ENCODE results near the gene PTTG2. TPM values are rescaled to one million over a fixed set of nuclear protein-coding genes. Genes with fewer than 3 reads are reported as not detected.
A peak's percentile ranks its signal among the peaks of the same experiment; 100 is the strongest.
"Not testable (repeated sequence)": the region's sequence is repeated elsewhere in the genome, so short reads cannot be mapped to it uniquely, and the experiment has no call there.

The PTTG2 gene
- polyA plus RNA-seq, 4 donors, result 0.09 TPM; not detected in 3

GRCh38 chr4:37964734-37965457 lies 4.7 kb downstream of the PTTG2 start:
- no peaks in the 10 kb centered on the region for H3K36me3 ChIP-seq (ENCODE audit: control insufficient read depth in 3 of 3, insufficient read depth in 2 of 3, low read depth in 1 of 3, low read length in 3 of 3)

GRCh38 chr4:37966044-37966443 lies 5.8 kb downstream of the PTTG2 start:
- WGBS, 3 donors, result 81 to 88% (median 84%) methylated on average over 3 of the region's 3 CpGs
- H3K4me1 ChIP-seq (ENCODE audit: control insufficient read depth in 3 of 3, insufficient read depth in 2 of 3, low read depth in 1 of 3, low read length in 2 of 3), result peaks cover 0 to 8% (median 3%) of the 10 kb centered on the region in 3 donors
- H3K4me3 ChIP-seq (ENCODE audit: low read depth in 1 of 3, low read length in 3 of 3), result no peak overlapping the region
- H3K27me3 ChIP-seq (ENCODE audit: control insufficient read depth in 3 of 3, insufficient read depth in 3 of 3, low read length in 3 of 3), result no peaks in the 10 kb centered on the region
- DNase-seq, result no peak
- peaks cover 0 to 8% of the 10 kb centered on the region in 2 donors for H3K9me3 ChIP-seq (ENCODE audit: control insufficient read depth in 2 of 2, insufficient read depth in 1 of 2, low read depth in 1 of 2, low read length in 1 of 2)
- no peak for FAIRE-seq
- no peaks in the 10 kb centered on the region for H3K36me3 ChIP-seq (ENCODE audit: control insufficient read depth in 3 of 3, insufficient read depth in 2 of 3, low read depth in 1 of 3, low read length in 3 of 3)
- no peak overlapping the region for H3K27ac ChIP-seq (ENCODE audit: low read depth in 1 of 3, low read length in 2 of 3)

More at GRCh38 chr4:37964734-37965457, 4.7 kb downstream of the PTTG2 start:
- Histone ChIP-seq H3K9me3 (ENCODE audit: control insufficient read depth in 2 of 2, insufficient read depth in 1 of 2, low read depth in 1 of 2, low read length in 1 of 2) (no peaks in the 10 kb centered on the region), H3K27me3 (ENCODE audit: control insufficient read depth in 3 of 3, insufficient read depth in 3 of 3, low read length in 3 of 3) (no peaks in the 10 kb centered on the region), H3K4me3 (ENCODE audit: low read depth in 1 of 3, low read length in 3 of 3) (no peak overlapping the region), H3K4me1 (ENCODE audit: control insufficient read depth in 3 of 3, insufficient read depth in 2 of 3, low read depth in 1 of 3, low read length in 2 of 3) (peaks cover 0 to 4% (median 3%) of the 10 kb centered on the region in 3 donors), H3K27ac (ENCODE audit: low read depth in 1 of 3, low read length in 2 of 3) (no peak overlapping the region)
- no peak for DNase-seq
- WGBS, 3 donors, result 85 to 89% (median 87%) methylated on average over 4 of the region's 4 CpGs
- FAIRE-seq, result no peak

- FAIRE-seq, result no peak
- Histone ChIP-seq H3K9me3 (ENCODE audit: control insufficient read depth in 2 of 2, insufficient read depth in 1 of 2, low read depth in 1 of 2, low read length in 1 of 2) (peaks cover 0 to 10% of the 10 kb centered on the region in 2 donors), H3K27ac (ENCODE audit: low read depth in 1 of 3, low read length in 2 of 3) (no peak overlapping the region)
These were observed 7.5 kb downstream of the PTTG2 start for GRCh38 chr4:37967736-37968135.

GRCh38 chr4:37968747-37969146 lies 8.5 kb downstream of the PTTG2 start:
- Histone ChIP-seq H3K4me1 (ENCODE audit: control insufficient read depth in 3 of 3, insufficient read depth in 2 of 3, low read depth in 1 of 3, low read length in 2 of 3) (peaks cover 0 to 8% (median 3%) of the 10 kb centered on the region in 3 donors), H3K27me3 (ENCODE audit: control insufficient read depth in 3 of 3, insufficient read depth in 3 of 3, low read length in 3 of 3) (no peaks in the 10 kb centered on the region), H3K9me3 (ENCODE audit: control insufficient read depth in 2 of 2, insufficient read depth in 1 of 2, low read depth in 1 of 2, low read length in 1 of 2) (peaks cover 0 to 10% of the 10 kb centered on the region in 2 donors), H3K4me3 (ENCODE audit: low read depth in 1 of 3, low read length in 3 of 3) (no peak overlapping the region), H3K36me3 (ENCODE audit: control insufficient read depth in 3 of 3, insufficient read depth in 2 of 3, low read depth in 1 of 3, low read length in 3 of 3) (no peaks in the 10 kb centered on the region), H3K27ac (ENCODE audit: low read depth in 1 of 3, low read length in 2 of 3) (no peak overlapping the region)
- WGBS, 3 donors, result 78 to 93% (median 84%) methylated on average over 3 of the region's 3 CpGs
- FAIRE-seq (no peak), DNase-seq (no peak)

More at GRCh38 chr4:37967736-37968135, 7.5 kb downstream of the PTTG2 start:
- Histone ChIP-seq H3K27me3 (ENCODE audit: control insufficient read depth in 3 of 3, insufficient read depth in 3 of 3, low read length in 3 of 3) (no peaks in the 10 kb centered on the region), H3K4me1 (ENCODE audit: control insufficient read depth in 3 of 3, insufficient read depth in 2 of 3, low read depth in 1 of 3, low read length in 2 of 3) (peaks cover 0 to 8% (median 3%) of the 10 kb centered on the region in 3 donors), H3K4me3 (ENCODE audit: low read depth in 1 of 3, low read length in 3 of 3) (no peak overlapping the region), H3K36me3 (ENCODE audit: control insufficient read depth in 3 of 3, insufficient read depth in 2 of 3, low read depth in 1 of 3, low read length in 3 of 3) (no peaks in the 10 kb centered on the region)
- no peak for DNase-seq
- 50 to 67% (median 61%) methylated on average over 5 of the region's 5 CpGs for WGBS, 3 donors

- peaks cover 0 to 8% (median 0%) of the 10 kb centered on the region in 3 donors for H3K4me1 ChIP-seq (ENCODE audit: control insufficient read depth in 3 of 3, insufficient read depth in 2 of 3, low read depth in 1 of 3, low read length in 2 of 3)
- 43 to 55% (median 50%) methylated on average over 1 of the region's 1 CpG for WGBS, 3 donors
- no peaks in the 10 kb centered on the region for H3K27me3 ChIP-seq (ENCODE audit: control insufficient read depth in 3 of 3, insufficient read depth in 3 of 3, low read length in 3 of 3)
- H3K27ac ChIP-seq (ENCODE audit: low read depth in 1 of 3, low read length in 2 of 3), result peak overlapping the region in 1 of 3 donors; percentile 70
- peaks cover 0 to 10% of the 10 kb centered on the region in 2 donors for H3K9me3 ChIP-seq (ENCODE audit: control insufficient read depth in 2 of 2, insufficient read depth in 1 of 2, low read depth in 1 of 2, low read length in 1 of 2)
- DNase-seq (peak; percentile 32 to 76), FAIRE-seq (no peak)
- no peaks in the 10 kb centered on the region for H3K36me3 ChIP-seq (ENCODE audit: control insufficient read depth in 3 of 3, insufficient read depth in 2 of 3, low read depth in 1 of 3, low read length in 3 of 3)
- H3K4me3 ChIP-seq (ENCODE audit: low read depth in 1 of 3, low read length in 3 of 3), result no peak overlapping the region
These were observed 10.5 kb downstream of the PTTG2 start for GRCh38 chr4:37970702-37971101.

DNA sequence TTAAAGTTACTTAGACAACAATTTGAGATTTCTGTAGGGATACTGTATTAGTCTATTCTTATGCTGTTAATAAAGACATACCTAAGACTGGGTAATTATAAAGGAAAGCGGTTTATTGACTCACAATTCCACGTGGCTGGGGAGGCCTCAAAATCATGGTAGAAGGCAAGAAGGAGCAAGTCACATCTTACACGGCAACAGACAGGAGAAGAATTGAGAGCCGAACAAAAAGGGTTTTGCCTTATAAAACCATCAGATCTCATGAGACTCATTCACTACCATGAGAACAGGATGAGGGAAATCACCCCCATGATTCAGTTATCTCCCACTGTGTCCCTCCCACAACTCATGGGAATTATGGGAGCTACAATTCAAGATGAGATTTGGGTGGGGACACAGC lies 11.0 kb downstream of the PTTG2 start:
- H3K27ac ChIP-seq (ENCODE audit: low read depth in 1 of 3, low read length in 2 of 3), result peak overlapping the region in 1 of 3 donors; percentile 39
- H3K4me3 ChIP-seq (ENCODE audit: low read depth in 1 of 3, low read length in 3 of 3), result no peak overlapping the region
- H3K27me3 ChIP-seq (ENCODE audit: control insufficient read depth in 3 of 3, insufficient read depth in 3 of 3, low read length in 3 of 3), result no peaks in the 10 kb centered on the region
- FAIRE-seq (no peak), DNase-seq (no peak)
- no peaks in the 10 kb centered on the region for H3K36me3 ChIP-seq (ENCODE audit: control insufficient read depth in 3 of 3, insufficient read depth in 2 of 3, low read depth in 1 of 3, low read length in 3 of 3)
- H3K4me1 ChIP-seq (ENCODE audit: control insufficient read depth in 3 of 3, insufficient read depth in 2 of 3, low read depth in 1 of 3, low read length in 2 of 3), result peaks cover 0 to 13% (median 2%) of the 10 kb centered on the region in 3 donors
- WGBS, 3 donors, result 86 to 92% (median 88%) methylated on average over 4 of the region's 4 CpGs
- H3K9me3 ChIP-seq (ENCODE audit: control insufficient read depth in 2 of 2, insufficient read depth in 1 of 2, low read depth in 1 of 2, low read length in 1 of 2), result peaks cover 0 to 10% of the 10 kb centered on the region in 2 donors

DNA sequence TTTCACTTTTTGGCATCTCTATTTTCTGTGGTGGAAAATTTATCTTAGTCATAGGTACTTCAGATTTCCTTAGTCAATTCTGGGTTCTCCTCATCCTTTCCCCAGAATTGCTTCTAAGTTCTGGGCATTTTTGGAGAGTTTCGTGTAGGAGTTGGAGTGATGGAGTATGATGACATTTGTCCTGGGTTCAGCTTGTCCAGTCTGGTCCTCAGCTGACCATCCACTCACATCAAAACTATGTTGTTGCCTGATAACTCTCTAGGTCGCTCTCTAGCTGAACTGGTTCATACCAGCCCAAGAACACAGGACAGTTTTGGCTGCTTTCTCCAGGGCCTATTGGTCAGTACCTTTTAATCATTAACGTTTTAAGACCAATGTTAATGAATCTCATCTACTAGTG lies 13.2 kb downstream of the PTTG2 start:
- no peak overlapping the region for H3K4me3 ChIP-seq (ENCODE audit: low read depth in 1 of 3, low read length in 3 of 3)
- H3K4me1 ChIP-seq (ENCODE audit: control insufficient read depth in 3 of 3, insufficient read depth in 2 of 3, low read depth in 1 of 3, low read length in 2 of 3), result peaks cover 0 to 13% (median 2%) of the 10 kb centered on the region in 3 donors
- H3K9me3 ChIP-seq (ENCODE audit: control insufficient read depth in 2 of 2, insufficient read depth in 1 of 2, low read depth in 1 of 2, low read length in 1 of 2), result peaks cover 0 to 10% of the 10 kb centered on the region in 2 donors
- H3K36me3 ChIP-seq (ENCODE audit: control insufficient read depth in 3 of 3, insufficient read depth in 2 of 3, low read depth in 1 of 3, low read length in 3 of 3), result no peaks in the 10 kb centered on the region
- H3K27me3 ChIP-seq (ENCODE audit: control insufficient read depth in 3 of 3, insufficient read depth in 3 of 3, low read length in 3 of 3), result no peaks in the 10 kb centered on the region
- DNase-seq (no peak), FAIRE-seq (no peak)
- H3K27ac ChIP-seq (ENCODE audit: low read depth in 1 of 3, low read length in 2 of 3), result no peak overlapping the region
- WGBS, 3 donors, result 64 to 90% (median 81%) methylated on average over 3 of the region's 3 CpGs

DNA sequence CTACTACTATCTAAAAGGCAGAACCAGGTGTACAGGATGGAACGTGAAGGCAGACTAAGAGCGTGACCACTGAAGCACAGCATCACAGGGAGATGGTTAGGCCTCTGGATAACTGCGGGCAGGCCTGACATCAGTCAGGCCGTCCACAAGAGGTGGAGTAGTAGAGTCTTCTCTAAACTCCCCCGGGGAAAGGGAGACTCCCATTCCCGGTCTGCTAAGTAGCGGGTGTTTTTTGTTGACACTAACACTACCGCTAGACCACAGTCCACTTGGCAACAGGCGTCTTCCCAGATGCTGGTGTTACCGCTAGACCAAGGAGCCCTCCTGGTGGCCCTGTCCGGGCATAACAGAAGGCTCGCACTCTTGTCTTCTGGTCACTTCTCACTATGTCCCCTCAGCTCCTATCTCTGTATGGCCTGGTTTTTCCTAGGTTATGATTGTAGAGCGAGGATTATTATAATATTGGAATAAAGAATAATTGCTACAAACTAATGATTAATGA lies 15.2 kb downstream of the PTTG2 start:
- not testable (repeated sequence) for H3K27me3 ChIP-seq (ENCODE audit: control insufficient read depth in 3 of 3, insufficient read depth in 3 of 3, low read length in 3 of 3); H3K9me3 ChIP-seq (ENCODE audit: control insufficient read depth in 2 of 2, insufficient read depth in 1 of 2, low read depth in 1 of 2, low read length in 1 of 2); H3K36me3 ChIP-seq (ENCODE audit: control insufficient read depth in 3 of 3, insufficient read depth in 2 of 3, low read depth in 1 of 3, low read length in 3 of 3); DNase-seq; H3K27ac ChIP-seq (ENCODE audit: low read depth in 1 of 3, low read length in 2 of 3); FAIRE-seq; H3K4me3 ChIP-seq (ENCODE audit: low read depth in 1 of 3, low read length in 3 of 3)
- 83 to 90% (median 85%) methylated on average over 12 of the region's 13 CpGs for WGBS, 3 donors
- peaks cover 0 to 27% (median 2%) of the 10 kb centered on the region in 3 donors for H3K4me1 ChIP-seq (ENCODE audit: control insufficient read depth in 3 of 3, insufficient read depth in 2 of 3, low read depth in 1 of 3, low read length in 2 of 3)

Data from small intestine (tissue), 7 donors.